Right lobe of liver (tissue), 6 donors: ENCODE results near the gene SP6. TPM values are rescaled to one million over a fixed set of nuclear protein-coding genes. Genes with fewer than 3 reads are reported as not detected.
A peak's percentile ranks its signal among the peaks of the same experiment; 100 is the strongest.

ENCODE experiments used
- ATAC-seq, 4 donors: fragments of 200-7000 bp; cut with Tn5 transposase; one replicate each; pipeline ENCODE4 v1.9.1; 2020; ENCODE audit warnings: mild to moderate bottlenecking in 4 of 4, moderate library complexity in 4 of 4
- DNase-seq, 3 donors: peaks; one replicate each; pipeline ENCODE4 v3.0.0-alpha.2; 2020
- H3K27ac ChIP-seq, 3 donors: fragments of 200-600 bp; one replicate each; pipeline ENCODE4 v1.8.0; 2022
- H3K27me3 ChIP-seq, 2 donors: fragments of 200-600 bp; one replicate each; pipeline ENCODE4 v1.8.0; 2022
- H3K36me3 ChIP-seq, 4 donors: fragments of 200-600 bp; sonication (generic) in 1 of 4; one replicate each; pipeline versions ENCODE4 v1.5.1 to v1.8.0; 2017 to 2022; ENCODE audit warnings: control low read depth in 1 of 4
- H3K4me1 ChIP-seq, 4 donors: fragments of 200-600 bp; sonication (generic) in 1 of 4; one replicate each; pipeline versions ENCODE4 v1.5.1 to v1.8.0; 2017 to 2022; ENCODE audit warnings: control low read depth in 1 of 4
- H3K4me3 ChIP-seq, 3 donors: fragments of 200-600 bp; one replicate each; pipeline ENCODE4 v1.8.0; 2022
- H3K9me3 ChIP-seq, 4 donors: fragments of 200-600 bp; sonication (generic) in 1 of 4; one replicate each; pipeline versions ENCODE4 v1.5.1 to v1.8.0; 2017 to 2022; ENCODE audit warnings: control low read depth in 1 of 4
- POLR2A ChIP-seq: fragments of 450-650 bp; IDR thresholded peaks from one replicate; pipeline ENCODE4 v1.6.1; 2017; ENCODE audit warnings: antibody characterized with exemption, mild to moderate bottlenecking
- WGBS: methylation state at CpG from one replicate; pipeline ENCODE4 v1.1.6; 2018; ENCODE audit warnings: low coverage, low lambda C conversion rate; ENCODE audit not compliant: insufficient coverage; ENCODE audit errors: missing lambda C conversion rate; 5-methylcytosine and 5-hydroxymethylcytosine counted together
- intact Hi-C, 2 donors: fragments of 100-400 bp; cut with DNase I; formaldehyde crosslinking; loops; one replicate each; pipeline versions ENCODE4 v1.11.2 to v1.14.1; 2022
- total RNA-seq, 6 experiments: library from RNA; depleted of rRNA in 2 of 6; stranded (reverse); fragments of >200 nt in 2 of 6; fragmentation: NEBNext Ultra II Directional in 3 of 6; extraction: Animal tissue kit (Norgen Biotek cat#: 25700) in 3 of 6; gene quantifications; one replicate each; pipeline versions ENCODE4 v1.1.0 to v1.2.4, GENCODE V29; 2016 to 2023
- TF ChIP-seq, protein P1 (sequence below), 4 donors: fragments of 200-600 bp in 3 of 4; fragments of 450-650 bp in 1 of 4; IDR thresholded peaks; one replicate each; pipeline versions ENCODE4 v1.5.1 to v1.8.0; 2016 to 2022; ENCODE audit warnings: antibody characterized with exemption in 4 of 4, mild to moderate bottlenecking in 2 of 4
- donor health status: DM: no; HTN: yes; CAD: no.
- donor health status: DM: no; HTN: no; CAD: no.
- donor health status: DM: no; HTN: no; CAD: no.
- donor health status: DM: no; HTN: yes; CAD: no.
- donor health status: DM: no; HTN: yes; CAD: no.

SP6 gene
- total RNA-seq, 6 experiments from 2014 or later, result 0.09 to 0.12 (median 0.11) TPM; not detected in 3

DNA sequence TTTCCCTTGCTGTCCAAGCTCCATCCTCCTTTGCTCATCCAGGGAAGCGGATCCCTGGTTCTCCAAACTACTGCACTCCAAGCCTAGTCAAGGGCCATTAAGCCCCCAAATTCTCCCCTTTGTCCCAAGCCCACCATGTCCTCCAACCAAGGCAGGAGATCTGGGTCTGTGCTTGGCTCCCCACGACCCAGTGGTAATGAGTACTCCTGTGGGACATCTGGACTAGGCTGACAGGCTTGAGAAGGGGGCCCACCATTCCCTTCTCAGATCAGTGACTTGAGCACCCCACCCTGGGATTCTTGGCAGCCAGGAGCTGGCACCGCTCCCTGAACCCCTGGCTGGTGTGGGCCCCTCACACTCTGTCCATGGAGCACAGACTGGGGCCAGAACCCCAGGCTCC lies 46.5 kb downstream of the SP6 start:
- 40% methylated on average over 1 of the region's 3 CpGs for WGBS
- Histone ChIP-seq H3K4me3 (no peak overlapping the region), H3K27me3 (no peaks in the 10 kb centered on the region), H3K27ac (no peak overlapping the region), H3K9me3 (no peaks in the 10 kb centered on the region), H3K36me3 (no peaks in the 10 kb centered on the region), H3K4me1 (no peaks in the 10 kb centered on the region)
- TF ChIP-seq, protein P1, sequence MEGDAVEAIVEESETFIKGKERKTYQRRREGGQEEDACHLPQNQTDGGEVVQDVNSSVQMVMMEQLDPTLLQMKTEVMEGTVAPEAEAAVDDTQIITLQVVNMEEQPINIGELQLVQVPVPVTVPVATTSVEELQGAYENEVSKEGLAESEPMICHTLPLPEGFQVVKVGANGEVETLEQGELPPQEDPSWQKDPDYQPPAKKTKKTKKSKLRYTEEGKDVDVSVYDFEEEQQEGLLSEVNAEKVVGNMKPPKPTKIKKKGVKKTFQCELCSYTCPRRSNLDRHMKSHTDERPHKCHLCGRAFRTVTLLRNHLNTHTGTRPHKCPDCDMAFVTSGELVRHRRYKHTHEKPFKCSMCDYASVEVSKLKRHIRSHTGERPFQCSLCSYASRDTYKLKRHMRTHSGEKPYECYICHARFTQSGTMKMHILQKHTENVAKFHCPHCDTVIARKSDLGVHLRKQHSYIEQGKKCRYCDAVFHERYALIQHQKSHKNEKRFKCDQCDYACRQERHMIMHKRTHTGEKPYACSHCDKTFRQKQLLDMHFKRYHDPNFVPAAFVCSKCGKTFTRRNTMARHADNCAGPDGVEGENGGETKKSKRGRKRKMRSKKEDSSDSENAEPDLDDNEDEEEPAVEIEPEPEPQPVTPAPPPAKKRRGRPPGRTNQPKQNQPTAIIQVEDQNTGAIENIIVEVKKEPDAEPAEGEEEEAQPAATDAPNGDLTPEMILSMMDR (IDR thresholded peaks at IDR 0.05), result no peak
- ATAC-seq (no peak), DNase-seq (peak in 1 of 3 donors; percentile 42)
- intact Hi-C loops, result loop anchor here in 1 of 2 donors (10.0 kb wide), 1 partner anchor 100 kb away; no protein-coding TSS in a partner anchor

DNA sequence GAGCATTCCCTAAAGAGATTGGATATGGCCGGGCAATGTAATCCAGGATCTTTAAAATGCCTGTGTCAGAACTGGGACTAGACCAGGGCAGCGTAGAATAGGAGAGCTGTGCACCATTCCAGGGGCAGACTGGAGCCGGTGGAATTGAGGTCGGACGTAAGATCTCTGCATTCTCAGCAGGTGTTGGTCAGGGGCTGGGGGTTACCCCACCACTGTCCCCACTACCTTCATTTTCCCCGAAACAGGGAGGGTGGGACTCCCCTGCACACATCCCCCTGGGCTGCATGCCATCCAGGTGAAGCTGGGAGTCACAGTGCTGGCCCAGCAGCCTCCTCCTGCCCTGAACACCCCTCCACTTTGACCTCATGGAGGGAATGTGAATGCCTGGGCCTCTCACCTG lies 47.2 kb downstream of the SP6 start:
- H3K4me1 ChIP-seq, result no peaks in the 10 kb centered on the region
- H3K4me3 ChIP-seq, result no peak overlapping the region
- ATAC-seq (no peak), DNase-seq (peak in 1 of 3 donors; percentile 17)
- intact Hi-C loops, result loop anchor here in 1 of 2 donors (10.0 kb wide), 1 partner anchor 99 kb away; no protein-coding TSS in a partner anchor
- no peaks in the 10 kb centered on the region for H3K27me3 ChIP-seq
- TF ChIP-seq, protein P1 (IDR thresholded peaks at IDR 0.05), result no peak
- TF ChIP-seq POLR2A, result no peak
- H3K36me3 ChIP-seq, result no peaks in the 10 kb centered on the region
- no peak overlapping the region for H3K27ac ChIP-seq
- no peaks in the 10 kb centered on the region for H3K9me3 ChIP-seq
- WGBS, result 64% methylated on average over 2 of the region's 6 CpGs

DNA sequence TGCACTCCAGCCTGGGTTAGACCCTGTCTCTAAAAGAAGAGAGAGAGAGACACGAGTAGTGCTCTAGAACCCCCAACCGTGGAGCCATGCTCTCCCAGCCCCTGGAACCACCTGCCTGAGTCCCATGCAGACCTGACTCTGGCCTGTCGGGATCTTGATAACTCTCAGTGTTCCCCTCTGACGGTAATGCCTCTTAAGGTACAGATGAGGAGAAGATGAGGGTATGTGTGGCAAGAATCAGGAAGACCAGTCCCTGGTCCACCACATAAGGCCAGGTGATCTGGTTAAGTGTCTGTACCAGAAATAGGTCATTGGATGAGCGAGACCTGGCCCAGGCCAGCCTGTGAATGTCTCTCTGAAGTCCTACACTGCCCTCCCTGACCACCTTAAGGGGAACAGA lies 47.8 kb downstream of the SP6 start:
- H3K4me3 ChIP-seq, result no peak overlapping the region
- H3K27me3 ChIP-seq, result no peaks in the 10 kb centered on the region
- WGBS, result 39% methylated on average over 3 of the region's 5 CpGs
- no peaks in the 10 kb centered on the region for H3K36me3 ChIP-seq
- H3K9me3 ChIP-seq, result no peaks in the 10 kb centered on the region
- TF ChIP-seq POLR2A, result no peak
- TF ChIP-seq, protein P1 (IDR thresholded peaks at IDR 0.05), result no peak
- no peaks in the 10 kb centered on the region for H3K4me1 ChIP-seq
- intact Hi-C loops, result loop anchor here in 1 of 2 donors (10.0 kb wide), 1 partner anchor 98 kb away; no protein-coding TSS in a partner anchor
- ATAC-seq (no peak), DNase-seq (peak in 1 of 3 donors; percentile 5)
- no peak overlapping the region for H3K27ac ChIP-seq

DNA sequence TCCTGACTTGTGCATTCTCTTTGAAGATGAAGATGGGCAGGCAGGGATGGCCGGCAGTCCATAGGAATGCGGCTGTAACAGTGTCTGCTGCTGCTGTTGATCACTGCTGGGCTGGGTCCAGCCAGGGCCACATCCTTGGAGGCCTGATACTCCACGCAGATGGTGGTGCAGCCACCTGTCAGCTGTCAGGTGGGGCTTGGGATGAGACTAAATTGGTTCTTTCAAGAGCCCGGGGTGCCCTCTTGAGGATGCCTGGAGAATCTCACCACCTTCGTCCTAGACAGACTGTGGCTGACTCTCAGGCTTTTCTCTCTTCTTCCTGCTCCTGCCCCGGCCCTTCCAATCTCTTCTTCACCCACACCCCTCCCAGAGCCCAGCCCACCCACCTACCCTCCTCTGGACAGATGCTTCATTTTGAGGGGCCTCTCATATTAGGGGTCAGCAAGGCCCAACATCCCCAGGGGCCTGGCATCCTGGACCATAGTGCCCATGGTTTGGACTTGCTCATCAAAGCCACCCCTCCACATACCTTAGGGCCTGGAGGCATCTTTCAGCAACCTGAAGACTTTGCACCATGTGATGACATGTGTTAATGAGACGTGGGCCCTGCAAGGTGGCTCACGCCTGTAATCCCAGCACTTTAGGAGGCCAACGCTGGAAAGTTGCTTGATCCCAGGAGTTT lies 48.5 kb downstream of the SP6 start:
- intact Hi-C loops, result loop anchor here in 1 of 2 donors (10.0 kb wide), 1 partner anchor 98 kb away; no protein-coding TSS in a partner anchor
- no peak for TF ChIP-seq POLR2A
- TF ChIP-seq, protein P1 (IDR thresholded peaks at IDR 0.05), result peak; percentile 41 to 61 (median 54)
- no peak overlapping the region for H3K27ac ChIP-seq
- 12% methylated on average over 5 of the region's 9 CpGs for WGBS
- ATAC-seq (peak; percentile 79 to 89 (median 85)), DNase-seq (peak in 1 of 3 donors; percentile 50)
- H3K4me3 ChIP-seq, result no peak overlapping the region
- H3K36me3 ChIP-seq, result no peaks in the 10 kb centered on the region
- no peaks in the 10 kb centered on the region for H3K9me3 ChIP-seq
- H3K27me3 ChIP-seq, result no peaks in the 10 kb centered on the region
- no peaks in the 10 kb centered on the region for H3K4me1 ChIP-seq
